Colonic mucosa (tissue), 4 donors: Measurements from ENCODE around the gene GRIK4. TPM values are rescaled to one million over a fixed set of nuclear protein-coding genes. Genes with fewer than 3 reads are reported as not detected.

Experiments used
- DNase-seq: peaks from one replicate; pipeline ENCODE4 v3.0.0-alpha.2; 2020
- H3K27ac ChIP-seq: fragments of 200-600 bp; one replicate; pipeline ENCODE4 v1.8.0; 2021
- H3K27me3 ChIP-seq: fragments of 200-600 bp; one replicate; pipeline ENCODE4 v1.8.0; 2021
- H3K36me3 ChIP-seq: fragments of 200-600 bp; one replicate; pipeline ENCODE4 v1.8.0; 2021
- H3K4me1 ChIP-seq: fragments of 200-600 bp; one replicate; pipeline ENCODE4 v1.8.0; 2021; ENCODE audit warnings: mild to moderate bottlenecking
- H3K4me3 ChIP-seq: fragments of 200-600 bp; one replicate; pipeline ENCODE4 v1.8.0; 2021
- H3K9ac ChIP-seq, 2 donors: one replicate each; pipeline ENCODE4 v1.7.0; 2013; ENCODE audit warnings: control low read depth in 2 of 2, low read depth in 2 of 2, low read length in 2 of 2
- H3K9me3 ChIP-seq: fragments of 200-600 bp; one replicate; pipeline ENCODE4 v1.8.0; 2021
- CTCF ChIP-seq: fragments of 200-600 bp; IDR thresholded peaks from one replicate; pipeline ENCODE4 v1.8.0; 2022; ENCODE audit warnings: antibody characterized with exemption, mild to moderate bottlenecking
- intact Hi-C: fragments of 100-400 bp; cut with DNase I; formaldehyde crosslinking; loops from one replicate; pipeline ENCODE4 v1.14.1; 2022
- total RNA-seq, 2 donors: library from RNA; stranded (reverse); fragmentation: NEBNext Ultra II Directional in 1 of 2; extraction: Animal tissue kit (Norgen Biotek cat#: 25700) in 1 of 2; gene quantifications; one replicate each; pipeline ENCODE4 v1.2.1, GENCODE V29; 2021
- donor health status: healthy.
- donor health status: DM: no; HTN: no; CAD: no.
- donor health status: DM: no; HTN: no; CAD: no.

Gene GRIK4
- total RNA-seq, 2 donors from 2014 or later: 0.10 to 0.21 TPM

DNA sequence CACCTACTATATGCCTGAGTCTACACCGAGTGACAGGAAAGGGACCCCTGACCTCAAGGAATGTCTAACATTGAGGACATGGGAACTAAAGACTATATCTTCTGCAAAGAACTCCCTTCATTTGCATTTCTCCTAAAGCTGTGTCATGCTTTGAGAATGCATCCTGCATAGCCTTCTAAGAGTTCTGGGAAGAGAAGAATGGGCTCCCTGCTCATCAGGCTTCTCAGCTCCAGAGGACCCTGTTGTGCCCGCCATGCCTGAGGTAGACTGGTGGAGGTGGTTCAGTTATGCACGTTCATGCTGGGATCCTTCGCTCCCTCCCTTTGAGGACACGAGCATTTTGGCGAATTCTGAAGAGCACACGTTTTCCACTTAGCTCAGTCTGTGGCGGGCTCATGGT, 63.3 kb downstream of the GRIK4 start:
- Histone ChIP-seq H3K9ac (no peak overlapping the region), H3K4me3 (no peak overlapping the region), H3K27me3 (peaks cover 2% of the 10 kb centered on the region), H3K4me1 (no peaks in the 10 kb centered on the region), H3K9me3 (no peaks in the 10 kb centered on the region), H3K36me3 (no peaks in the 10 kb centered on the region), H3K27ac (no peak overlapping the region)
- TF ChIP-seq CTCF: no peak
- intact Hi-C loops: no loop called here
- DNase-seq: no peak

DNA sequence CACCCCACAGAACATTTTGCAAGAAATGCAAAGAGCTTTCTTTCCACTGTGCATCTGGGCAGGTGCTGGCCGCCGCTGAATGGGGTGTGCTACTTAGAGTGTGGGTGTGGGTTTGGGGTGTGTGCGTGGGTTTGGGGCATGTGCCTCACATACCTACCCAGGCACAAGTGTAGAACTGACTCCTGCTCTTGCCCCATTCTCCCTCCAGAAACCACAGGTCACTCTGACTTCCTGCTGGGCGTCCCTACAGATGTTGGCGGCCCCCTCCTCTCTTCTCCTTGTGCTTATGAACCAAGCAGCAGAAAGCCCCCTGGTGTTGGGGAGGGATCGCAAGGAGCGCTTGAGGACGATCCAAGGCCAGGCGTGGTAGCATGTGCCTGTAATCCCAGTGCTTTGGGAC, 63.9 kb downstream of the GRIK4 start:
- no peak for DNase-seq
- intact Hi-C loops: no loop called here
- TF ChIP-seq CTCF: no peak

DNA sequence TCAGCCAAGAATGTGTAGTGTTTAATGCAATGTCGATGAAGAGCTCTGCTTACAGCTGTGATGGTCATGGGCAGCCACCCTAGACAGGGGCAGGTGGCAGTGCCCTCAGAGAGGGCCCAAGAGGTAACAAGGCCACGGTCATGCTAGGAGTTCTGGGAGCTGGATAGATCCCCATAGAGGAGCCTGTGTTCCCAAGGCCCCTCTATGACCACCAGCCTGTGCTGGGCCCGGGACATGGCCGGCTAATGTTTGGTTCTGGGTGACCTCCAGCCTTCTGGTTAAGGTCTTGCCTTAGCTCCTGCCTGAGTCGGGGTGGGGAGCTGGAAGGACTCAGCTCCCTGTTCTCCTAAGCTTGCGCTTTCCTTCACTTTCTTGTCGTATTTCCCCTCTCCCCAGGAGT, 65.1 kb downstream of the GRIK4 start:
- intact Hi-C loops: no loop called here
- H3K9ac ChIP-seq: no peak overlapping the region
- H3K4me3 ChIP-seq: no peak overlapping the region
- H3K4me1 ChIP-seq: no peaks in the 10 kb centered on the region
- no peaks in the 10 kb centered on the region for H3K36me3 ChIP-seq
- no peak for TF ChIP-seq CTCF
- DNase-seq: no peak
- H3K9me3 ChIP-seq: no peaks in the 10 kb centered on the region
- H3K27me3 ChIP-seq: no peaks in the 10 kb centered on the region
- H3K27ac ChIP-seq: no peak overlapping the region

More for the DNA sequence above, 63.9 kb downstream of the GRIK4 start:
- H3K9me3 ChIP-seq: no peaks in the 10 kb centered on the region
- H3K4me1 ChIP-seq: no peaks in the 10 kb centered on the region
- H3K36me3 ChIP-seq: no peaks in the 10 kb centered on the region
- H3K9ac ChIP-seq: no peak overlapping the region
- H3K4me3 ChIP-seq: no peak overlapping the region
- no peak overlapping the region for H3K27ac ChIP-seq
- H3K27me3 ChIP-seq: no peaks in the 10 kb centered on the region

- H3K27me3 ChIP-seq: no peaks in the 10 kb centered on the region
- no peaks in the 10 kb centered on the region for H3K36me3 ChIP-seq
- TF ChIP-seq CTCF: no peak
- H3K9me3 ChIP-seq: no peaks in the 10 kb centered on the region
- intact Hi-C loops: no loop called here
- no peak for DNase-seq
- H3K4me3 ChIP-seq: no peak overlapping the region
- no peaks in the 10 kb centered on the region for H3K4me1 ChIP-seq
- no peak overlapping the region for H3K9ac ChIP-seq
- no peak overlapping the region for H3K27ac ChIP-seq
Observed at GRCh38 chr11:120577041-120577440, 65.5 kb downstream of the GRIK4 start.

DNA sequence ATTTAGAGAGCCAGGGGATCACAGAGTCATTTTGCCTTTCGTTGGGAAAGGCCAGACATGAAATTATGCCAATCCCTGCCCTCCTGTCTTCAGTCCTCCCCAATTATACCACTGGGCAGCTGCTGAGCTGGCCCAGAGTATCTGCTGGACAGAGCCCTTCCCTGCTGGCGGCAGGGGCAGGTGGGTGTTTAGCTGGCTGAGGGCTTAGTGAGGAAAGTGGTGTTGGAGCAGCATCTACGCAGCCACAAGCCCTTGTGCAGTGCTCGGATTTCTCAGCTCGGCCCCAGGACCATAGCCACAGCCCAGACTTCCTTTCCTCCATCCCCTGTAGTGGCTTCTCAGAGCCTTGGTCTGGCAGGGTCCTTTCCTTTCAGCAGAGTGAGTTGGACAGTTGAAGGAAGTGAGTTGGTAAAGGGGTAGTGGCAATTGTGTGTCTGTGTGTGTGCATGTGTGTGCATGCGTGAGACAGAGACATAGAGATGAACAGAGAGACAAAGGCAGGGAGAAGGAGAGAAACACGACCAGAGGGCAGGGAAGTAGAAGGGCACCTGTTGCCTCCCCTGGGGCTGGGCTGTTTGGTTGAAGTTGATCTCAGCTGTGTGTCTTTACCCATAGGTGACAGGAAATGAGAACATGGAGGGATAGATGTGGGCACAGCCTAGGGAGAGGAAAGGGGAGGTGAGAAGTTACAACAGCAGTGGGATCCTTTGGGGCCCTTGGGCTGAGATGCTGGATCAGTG, 66.2 kb downstream of the GRIK4 start:
- Histone ChIP-seq H3K27me3 (no peaks in the 10 kb centered on the region), H3K9me3 (no peaks in the 10 kb centered on the region), H3K9ac (no peak overlapping the region), H3K4me1 (no peaks in the 10 kb centered on the region), H3K4me3 (no peak overlapping the region), H3K36me3 (no peaks in the 10 kb centered on the region), H3K27ac (no peak overlapping the region)
- no peak for DNase-seq
- no peak for TF ChIP-seq CTCF
- intact Hi-C loops: no loop called here
